ENCODE measurements around the gene WSB2.
"Not testable (repeated sequence)": the region's sequence is repeated elsewhere in the genome, so short reads cannot be mapped to it uniquely, and the experiment has no call there.

Gene WSB2

DNA sequence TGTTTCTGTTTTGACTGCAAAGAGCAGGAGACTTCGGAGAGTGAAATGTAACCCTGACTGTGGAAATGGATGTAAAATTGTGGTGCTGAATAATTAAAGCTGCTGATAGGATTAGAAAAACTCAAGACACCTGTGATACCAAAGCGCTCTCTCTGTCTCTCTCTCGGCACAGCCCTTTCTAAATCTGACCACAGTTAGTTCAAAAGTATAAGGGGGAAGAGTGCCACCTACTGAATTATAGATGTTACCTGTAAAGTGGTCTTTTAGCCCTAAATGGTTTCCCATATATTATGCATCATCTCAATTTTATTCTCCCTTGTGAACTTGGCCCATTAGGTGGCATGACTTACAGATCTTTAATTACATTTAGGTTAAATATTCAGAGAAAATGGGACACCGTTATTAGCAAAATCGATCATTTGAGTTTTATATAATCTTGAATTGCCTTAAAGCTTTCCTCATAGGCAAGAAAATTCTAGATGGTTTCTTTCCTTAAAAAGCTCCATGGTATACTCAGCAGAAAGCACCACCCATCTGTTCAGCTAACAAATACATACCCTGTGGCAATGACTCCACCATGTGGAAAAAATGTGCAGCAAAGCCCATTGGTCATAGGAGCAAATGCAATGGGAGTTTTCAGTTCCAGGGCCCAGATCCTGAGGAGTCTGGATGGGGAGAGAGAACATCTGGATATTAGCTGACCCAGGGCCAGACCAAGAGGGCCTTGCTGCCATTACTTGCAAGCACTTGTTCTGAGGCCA, 26.4 kb downstream of the WSB2 start:
- DNase-seq, result no peak

DNA sequence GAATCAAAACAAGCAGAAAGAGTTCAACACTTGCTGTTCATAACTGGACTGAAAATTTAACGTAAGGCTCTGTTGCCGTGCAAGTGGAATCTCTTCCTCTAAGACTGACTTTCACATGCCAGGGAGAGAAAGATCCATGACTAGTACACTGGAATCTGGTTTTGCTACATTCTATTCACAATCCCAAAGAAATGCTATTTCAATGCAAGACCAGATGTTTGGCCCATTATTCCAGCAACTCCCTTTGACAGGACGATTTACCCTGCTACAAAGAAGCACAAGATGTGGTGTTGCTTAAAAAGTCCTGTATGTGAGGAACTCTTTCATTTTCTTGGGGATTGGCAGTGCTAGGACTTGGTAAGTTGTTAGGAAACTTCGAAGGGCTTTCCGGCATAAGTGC, 27.1 kb downstream of the WSB2 start:
- DNase-seq, result no peak

DNA sequence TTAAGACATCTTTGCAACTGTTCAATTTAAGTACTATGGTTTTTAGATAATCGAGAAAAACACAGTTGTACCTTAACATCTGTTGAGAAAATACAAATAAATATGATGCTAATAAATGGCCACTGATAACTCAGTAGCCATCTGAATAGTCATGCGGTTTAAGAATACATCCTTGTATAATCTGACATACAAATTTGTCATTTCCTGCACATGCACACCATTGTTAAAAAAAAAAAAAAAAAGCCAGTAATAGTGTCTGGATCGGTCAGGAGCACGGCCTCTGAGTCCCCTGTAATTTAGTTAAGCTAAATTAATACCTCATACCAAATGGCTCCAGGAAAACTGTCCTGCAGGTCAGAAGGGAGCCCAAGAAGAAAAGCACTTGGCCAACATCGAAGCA, 27.7 kb downstream of the WSB2 start:
- no peak for DNase-seq

DNA sequence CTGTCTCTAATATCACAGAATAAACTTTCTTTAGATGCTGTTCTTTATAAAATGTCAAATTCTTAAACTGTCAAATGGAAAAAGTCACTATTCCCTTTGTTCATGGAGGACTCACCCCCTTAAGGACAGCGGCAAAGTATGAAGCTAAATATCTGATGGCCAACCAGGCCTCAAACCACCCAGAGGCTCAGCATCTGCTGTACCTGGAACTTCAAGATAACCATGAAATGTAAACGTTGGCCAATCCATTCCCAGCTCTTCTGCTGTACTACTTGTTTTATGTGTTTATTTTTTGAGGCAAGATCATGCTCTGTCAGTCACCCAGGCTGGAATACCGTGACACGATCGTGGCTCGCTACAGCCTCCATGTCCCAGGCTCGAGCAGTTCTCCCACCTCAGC, 28.8 kb downstream of the WSB2 start:
- DNase-seq, result no peak

DNA sequence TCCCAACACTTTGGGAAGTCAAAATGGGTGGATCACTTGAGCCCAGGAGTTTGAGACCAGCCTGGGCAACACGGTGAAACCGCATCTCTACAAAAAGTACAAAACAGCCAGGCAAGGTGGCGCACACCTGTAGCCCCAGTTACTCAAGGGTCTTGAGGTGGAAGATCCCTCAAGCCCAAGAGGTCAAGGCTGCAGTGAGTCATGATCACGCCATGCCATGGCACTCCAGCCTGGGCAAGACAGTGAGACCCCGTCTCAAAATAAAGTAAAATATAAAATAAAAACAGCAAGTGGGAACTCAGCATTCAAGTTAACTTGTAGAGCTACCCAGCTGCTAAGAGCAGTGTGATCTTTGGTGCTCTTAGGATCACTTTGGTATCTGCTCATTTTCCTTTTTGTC, 31.8 kb downstream of the WSB2 start:
- DNase-seq, result no peak

DNA sequence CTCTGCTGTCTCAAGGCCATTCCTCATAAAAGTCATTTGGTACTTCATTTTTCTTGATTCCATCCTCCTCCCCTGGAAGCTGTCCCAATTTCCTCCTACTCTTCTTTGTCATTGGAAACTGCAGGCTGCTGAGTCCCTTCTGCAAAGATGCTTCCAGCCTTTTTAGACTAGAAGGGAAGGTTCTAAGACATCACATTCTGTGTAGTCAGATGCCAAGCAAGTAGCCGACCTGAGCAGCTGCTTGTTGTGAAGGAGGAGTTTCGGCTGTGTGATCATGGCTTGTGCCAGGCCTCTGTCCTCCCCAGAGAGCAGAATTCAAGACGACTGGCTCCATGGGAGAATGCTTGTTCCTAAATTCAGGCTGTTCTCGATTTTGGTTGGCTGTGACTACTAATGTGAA, 35.8 kb downstream of the WSB2 start:
- DNase-seq, result no peak

DNA sequence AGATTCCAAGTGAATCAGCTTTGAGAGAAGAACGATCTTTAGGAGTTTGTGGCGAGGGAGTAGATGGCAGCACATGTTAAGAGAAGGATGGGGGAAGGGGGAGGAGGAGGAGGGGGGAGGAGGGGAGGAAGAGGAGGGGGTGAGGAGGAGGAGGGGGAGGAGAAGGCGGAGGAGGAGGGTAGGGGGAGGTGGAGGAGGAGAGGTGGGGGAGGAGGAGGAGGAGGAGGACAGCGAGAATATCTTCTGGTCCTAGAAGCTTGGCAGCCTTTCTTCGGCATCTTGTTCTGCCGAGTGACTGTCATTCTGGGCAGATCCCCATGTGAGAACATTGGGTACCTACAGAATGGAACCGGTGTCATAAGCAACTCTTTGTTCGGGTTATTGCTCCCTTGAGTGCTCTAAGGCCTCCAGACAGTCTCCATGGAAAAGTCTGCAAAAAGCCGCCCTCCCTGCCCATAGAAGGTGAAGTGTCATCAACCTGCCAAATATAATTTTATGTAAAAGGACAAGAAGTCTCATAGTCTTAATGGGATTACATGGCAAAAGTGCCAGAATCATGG, 37.6 kb downstream of the WSB2 start:
- DNase-seq, result no peak

DNA sequence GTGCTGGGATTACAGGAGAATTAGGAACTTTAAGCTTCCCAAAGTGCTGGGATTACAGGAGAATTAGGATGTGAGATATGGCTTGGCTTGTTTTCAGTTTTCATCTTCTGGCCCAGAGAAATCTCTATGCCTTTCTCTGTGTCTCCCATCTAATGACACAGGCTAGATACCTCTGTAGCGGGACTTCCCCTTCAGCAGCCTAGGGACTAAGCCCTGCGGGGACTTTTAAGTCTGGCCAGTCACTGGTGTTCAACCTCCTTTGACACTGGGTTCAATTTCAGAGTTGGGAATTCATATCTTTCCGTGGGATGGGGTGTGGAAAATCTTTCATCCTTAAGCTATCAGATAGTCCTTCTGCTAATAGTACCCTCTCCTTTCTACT, 38.3 kb downstream of the WSB2 start:
- DNase-seq, result no peak

DNA sequence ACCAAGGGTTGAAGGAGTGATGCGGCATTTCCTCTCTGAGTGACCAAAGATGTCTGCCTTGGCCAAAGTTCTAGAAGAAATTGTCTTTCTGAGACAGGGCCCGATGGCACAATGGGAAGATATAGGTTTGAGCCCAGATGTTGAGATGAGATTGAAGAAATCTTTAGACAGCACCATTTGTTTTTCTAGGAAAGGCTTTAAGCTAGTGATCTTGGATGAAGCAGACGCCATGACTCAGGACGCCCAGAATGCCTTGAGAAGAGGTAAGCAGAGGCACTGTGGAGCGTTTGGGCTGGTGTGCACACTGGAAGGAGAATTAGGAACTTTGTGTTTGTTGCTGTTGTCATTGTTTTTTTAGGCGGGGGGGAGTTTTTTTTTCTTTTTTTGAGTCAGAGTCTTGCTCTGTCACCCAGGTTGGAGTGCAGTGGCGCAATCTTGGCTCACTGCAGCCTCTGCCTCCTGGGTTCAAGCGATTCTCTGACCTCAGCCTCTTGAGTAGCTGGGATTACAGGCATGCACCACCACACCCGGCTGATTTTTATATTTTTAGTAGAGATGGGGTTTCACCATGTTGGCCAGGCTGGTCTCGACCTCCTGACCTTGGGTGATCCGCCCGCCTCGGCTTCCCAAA, 38.8 kb downstream of the WSB2 start:
- not testable (repeated sequence) for DNase-seq

DNA sequence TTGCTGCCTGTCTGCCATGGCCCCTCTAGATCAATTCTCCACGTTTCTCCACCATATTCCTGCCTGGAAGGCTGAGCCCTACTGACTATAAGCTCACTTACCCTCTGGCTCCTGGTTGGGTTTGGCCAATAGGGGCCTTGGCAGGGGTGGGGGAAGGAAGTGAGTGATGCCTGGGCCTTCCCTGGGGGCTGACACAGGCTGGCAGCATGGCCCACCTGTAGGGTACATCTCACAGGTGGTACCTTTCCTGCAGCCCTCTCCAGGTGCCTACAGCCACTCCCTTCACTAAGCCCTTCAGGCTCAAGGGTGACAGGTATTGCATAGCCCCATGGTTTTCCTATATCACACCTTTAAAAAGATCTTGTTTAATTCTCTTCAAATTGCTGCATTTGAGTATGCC, 40.9 kb downstream of the WSB2 start:
- no peak for DNase-seq

DNA sequence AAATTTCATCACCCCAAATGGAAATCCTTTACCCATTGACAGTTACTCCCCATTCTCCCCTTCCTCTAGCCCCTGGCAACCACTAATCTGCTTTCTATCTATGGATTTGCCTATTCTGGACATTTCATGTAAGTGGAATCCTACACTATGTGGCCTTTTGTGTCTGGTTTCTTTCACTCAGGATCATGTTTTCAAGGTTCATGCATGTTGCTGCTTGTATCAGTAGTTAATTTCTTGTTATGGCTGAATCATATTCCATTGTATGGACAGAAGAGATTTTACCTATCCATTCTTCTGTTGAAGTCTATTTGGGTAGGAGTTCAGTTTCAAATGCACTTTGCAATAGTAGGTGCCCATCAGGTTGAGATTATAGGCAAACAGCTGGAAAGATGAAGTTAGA, 43.1 kb downstream of the WSB2 start:
- DNase-seq, result no peak

DNA sequence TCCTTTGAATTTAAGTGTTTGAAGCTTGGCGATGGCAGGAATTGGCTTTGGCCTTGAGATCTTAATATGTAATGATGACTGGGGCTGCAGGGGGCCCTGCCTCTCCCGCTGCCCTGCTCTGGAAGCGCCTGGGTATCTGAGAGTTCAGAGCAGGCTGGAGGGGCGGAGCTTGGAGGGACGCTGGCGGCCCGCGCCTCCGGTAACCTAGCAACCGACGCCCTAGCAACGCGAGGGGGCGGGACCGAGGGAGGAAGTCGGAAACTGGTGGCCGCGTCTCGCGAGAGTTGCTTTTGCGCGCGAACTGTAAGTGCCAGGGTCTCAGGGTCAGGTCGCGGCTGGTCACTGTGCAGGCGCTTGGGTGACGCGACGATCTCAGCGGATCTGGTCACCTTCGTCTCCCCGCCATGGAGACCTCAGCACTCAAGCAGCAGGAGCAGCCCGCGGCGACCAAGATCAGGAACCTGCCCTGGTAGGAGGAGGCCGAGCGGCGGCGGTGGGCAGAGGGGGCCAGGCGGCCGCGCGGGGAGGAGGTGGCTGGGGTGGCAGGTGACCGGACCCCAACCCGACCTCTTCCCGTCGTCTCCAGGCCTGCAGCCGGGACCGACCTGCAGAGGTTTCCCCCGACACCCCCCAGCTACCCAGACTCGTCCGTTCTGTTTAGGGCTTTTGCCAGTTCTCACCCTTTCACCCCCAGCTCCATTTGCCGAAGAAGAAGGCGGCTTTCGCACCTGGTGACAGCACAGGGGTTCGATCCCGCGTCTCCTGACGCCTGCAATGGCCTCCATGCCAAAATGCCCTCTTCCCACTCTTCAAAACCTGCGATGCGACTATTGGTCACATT, 44.3 kb downstream of the WSB2 start, which contains the start of gene RFC5:
Gene RFC5, plus strand, starts transcription at position 280 of the 841 bp plus-strand sequence. Its CDS starts 125 bp downstream, at position 405.
- DNase-seq, result peak; percentile 98 to 99

DNA sequence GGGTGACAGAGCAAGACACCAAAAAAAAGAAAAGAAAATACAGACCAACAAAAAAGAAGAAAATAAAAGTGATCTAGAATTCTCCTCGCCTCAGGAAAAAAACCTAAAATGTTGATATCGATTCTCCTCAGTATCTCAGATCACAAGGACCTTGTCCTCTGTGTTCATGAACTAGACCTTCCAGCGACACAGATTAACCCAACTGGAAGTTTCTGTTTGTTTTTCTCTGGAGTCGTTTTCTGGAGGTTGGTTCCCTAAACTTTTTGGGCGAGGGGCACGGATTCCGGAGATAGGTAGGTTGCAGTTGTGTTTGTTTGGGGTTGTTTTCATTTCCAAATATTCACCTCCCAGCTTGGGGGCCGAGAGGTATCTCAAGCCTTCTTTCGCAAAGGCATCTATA, 45.0 kb downstream of the WSB2 start:
- DNase-seq, result no peak

DNA sequence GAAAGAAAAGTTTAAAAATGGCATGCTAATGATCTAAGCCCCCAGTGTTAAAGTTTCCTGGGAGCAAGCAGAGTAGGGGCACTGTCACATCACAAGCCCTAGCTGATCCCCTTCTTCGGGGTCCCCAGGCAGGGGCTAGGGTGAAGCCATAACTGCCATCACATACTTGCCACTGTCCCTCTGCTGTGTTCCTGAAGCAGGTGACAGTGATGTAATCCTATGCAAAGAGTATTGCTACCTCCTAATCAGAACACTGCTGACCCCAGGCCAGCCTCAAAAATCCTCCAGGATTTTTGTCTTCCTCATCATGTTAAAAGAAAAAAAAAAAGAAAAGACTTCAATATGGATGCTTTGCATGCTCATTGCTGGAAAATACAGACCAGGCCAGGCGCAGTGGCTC, 45.7 kb downstream of the WSB2 start:
- DNase-seq, result no peak

DNA sequence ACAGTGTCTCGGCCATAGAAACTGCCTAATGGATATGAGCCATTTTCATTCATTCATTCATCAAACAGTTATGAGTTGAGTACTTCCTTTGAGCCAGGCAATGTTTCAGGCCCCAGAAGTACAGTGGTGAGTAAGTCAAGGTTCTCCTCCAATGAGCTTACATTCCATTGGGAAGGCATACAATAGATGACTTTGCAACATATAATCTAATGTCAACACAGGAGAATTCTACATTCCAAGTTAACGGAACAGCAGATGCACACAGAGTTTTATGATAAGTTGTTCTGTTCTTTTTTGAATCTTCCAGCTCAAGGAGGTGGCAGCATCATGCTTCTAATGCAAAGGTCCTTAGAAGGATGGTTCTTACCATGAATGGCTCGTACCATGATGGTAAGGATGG, 47.7 kb downstream of the WSB2 start:
- DNase-seq, result no peak

DNA sequence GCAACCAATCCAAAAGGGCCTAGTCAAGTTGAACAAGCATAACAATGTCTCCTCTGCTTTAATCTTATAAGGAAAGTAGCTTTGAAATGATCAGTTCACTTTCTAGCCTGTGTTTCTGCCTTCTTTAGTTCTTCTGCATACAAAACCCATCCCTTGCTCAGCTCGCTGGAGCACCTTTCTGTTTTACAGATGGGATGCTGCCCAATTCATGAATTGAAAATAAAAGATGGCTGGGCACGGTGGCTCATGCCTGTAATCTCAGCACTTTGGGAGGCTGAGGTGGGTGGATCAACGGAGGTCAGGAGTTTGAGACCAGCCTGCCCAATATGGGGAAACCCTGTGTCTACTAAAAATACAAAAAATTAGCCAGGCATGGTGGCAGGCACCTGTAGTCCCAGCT, 49.0 kb downstream of the WSB2 start:
- no peak for DNase-seq

DNA sequence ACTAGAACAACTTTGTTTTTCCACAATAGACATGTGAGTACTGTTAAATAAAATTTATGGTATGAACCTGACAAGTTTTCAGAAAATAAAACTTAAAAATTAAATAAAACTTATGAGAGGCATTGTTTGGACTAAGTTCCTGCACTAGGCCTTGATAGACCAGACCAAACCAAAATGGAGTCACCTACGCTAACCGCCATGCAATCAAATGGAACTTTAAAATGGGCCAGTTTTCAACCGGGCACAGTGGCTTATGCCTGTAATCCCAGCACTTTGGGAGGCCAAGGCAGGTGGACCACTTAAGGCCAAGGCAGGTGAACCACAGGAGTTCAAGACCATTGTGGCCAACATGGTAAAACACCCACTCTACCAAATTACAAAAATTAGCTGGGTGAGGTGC, 49.6 kb downstream of the WSB2 start:
- no peak for DNase-seq

DNA sequence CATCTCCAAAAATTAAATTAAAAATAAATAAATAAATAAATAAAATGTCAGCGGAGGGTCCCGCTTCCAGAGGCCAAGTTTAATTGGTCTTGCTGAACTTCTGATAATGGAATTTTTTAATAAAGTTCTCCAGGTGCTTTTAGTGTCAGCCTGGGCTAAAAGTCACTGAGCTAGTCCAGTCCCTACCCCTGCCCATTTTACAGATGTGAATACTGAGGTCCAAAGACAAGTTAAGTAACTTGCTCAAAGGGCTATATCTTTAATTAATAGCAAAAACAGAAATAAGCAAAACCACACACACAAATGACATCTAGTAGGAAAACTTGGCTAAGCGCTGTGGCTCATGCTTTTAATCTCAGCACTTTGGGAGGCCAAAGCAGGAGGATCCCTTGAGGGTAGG, 50.1 kb downstream of the WSB2 start:
- DNase-seq, result no peak

DNA sequence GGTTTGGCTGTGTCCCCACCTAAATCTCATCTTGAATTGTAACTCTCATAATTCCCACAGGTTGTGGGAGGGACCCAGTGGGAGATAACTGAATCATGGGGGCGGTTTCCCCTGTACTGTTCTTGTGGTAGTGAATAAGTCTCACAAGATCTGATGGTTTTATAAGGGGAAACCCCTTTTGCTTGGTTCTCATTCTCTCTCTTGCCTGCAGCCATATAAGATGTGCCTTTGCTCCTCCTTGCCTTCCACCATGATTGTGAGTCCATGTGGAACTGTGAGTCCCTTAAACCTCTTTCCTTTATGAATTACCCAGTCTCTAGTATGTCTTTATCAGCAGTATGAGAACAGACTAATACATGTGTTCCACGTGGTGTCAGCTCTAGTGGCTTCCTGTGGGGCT, 61.2 kb downstream of the WSB2 start:
- peak; percentile 6 to 20 for DNase-seq

DNA sequence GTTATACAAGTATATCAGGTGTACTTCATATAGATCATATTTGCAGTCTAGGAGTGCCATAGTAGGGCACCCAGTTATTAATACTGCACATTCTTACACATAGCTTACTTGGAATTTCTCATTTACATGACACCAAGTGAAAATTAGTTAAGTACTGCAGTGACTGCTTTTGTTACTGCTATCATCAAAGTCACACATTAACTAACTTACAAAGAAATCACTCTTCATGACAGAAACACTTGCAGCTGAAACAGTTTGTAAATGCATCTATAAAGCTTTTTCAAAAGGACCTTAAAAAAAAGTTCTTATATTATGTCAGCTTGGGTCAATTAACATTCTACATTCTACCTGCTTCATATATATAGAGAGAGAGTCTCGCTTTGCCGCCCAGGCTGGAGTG, 62.3 kb downstream of the WSB2 start:
- no peak for DNase-seq

DNA sequence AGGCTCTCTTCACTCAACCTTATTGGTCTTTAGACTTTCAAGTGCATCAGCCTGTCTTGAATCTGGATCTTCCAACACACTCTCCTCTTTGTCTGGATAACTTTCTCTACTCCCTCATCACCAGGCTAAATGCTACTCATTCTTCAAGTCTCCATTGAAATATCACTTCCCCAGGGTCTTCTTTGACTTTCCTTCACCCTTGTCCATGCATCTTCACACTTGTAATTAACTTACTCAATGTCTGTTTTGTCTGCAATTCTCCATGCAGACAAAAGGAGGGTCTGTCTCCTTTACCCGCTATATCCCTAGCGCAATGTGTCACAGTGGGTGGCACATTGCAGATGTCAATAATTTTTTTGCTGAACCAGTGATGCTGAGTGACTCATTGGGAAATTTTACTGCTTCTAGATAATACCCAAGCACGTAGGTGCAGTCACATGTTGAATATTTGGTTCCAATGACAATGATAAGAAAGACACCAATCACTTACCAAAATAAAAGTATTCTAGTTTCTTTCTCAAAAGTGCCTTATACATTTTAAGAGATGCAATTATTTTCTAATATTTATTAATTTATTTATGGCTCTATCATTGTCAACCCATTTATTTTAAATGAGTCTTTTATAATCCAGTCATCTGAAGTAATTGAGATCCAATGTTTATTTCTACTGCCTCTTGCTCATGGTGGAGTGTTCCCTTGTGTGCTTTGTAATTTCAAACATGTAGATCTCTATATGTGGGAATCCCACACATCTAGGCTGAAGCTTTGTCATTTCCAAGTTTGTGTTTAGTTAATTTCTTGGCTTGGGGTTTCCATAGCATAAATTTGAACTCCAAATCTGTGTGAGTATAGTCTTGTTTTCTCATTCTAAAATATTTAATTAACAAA, 66.2 kb downstream of the WSB2 start:
- no peak for DNase-seq

DNA sequence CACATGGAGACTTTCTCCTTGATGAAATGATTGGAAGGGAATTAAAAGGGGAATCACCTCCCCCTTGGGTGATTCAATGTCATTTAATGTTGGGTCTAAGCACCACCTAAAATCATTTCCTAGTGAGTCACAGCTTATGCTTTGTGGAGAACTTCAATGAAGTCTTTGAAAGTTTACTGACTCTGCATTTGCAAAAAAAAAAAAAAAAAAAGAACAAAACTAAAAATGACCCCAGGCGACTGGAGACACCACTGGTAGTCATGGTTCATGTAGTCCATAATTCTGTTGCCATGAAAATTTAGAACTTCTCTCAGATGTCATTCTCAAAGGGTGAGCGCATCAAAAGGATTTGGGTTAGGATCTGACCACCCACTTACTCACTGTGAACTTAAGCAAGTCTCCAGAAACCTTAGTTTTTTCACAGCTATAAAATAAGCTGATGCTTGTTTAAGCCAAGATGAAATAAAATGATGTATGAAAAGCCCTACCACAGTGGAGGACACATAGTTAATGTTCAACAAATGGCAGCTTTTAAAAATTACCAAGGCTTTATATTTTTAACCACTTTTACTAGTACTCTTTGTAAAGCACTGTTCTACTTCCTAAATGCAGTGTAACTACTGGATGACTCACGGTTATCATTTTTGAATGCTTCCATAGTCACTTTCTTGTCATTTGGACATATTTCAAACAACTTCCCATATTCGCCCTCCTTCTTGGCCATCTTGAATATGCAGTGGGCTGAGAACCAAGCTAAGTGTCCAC, 74.1 kb downstream of the WSB2 start:
- no peak for DNase-seq
